Fibroblast of peridontal ligament (primary cell): ENCODE measurements around the gene CA10.

ENCODE experiments used
- DNase-seq: peaks from one replicate; pipeline ENCODE4 v3.0.0-alpha.2; 2010; ENCODE audit errors: extremely low read depth

The CA10 gene

GRCh38 chr17:51647826-51648225, 510.7 kb downstream of the CA10 start:
- DNase-seq, result no peak

- no peak for DNase-seq
Observed at GRCh38 chr17:51647067-51647466, 511.4 kb downstream of the CA10 start.

- DNase-seq, result no peak
Observed at GRCh38 chr17:51646539-51646938, 512.0 kb downstream of the CA10 start.

DNA sequence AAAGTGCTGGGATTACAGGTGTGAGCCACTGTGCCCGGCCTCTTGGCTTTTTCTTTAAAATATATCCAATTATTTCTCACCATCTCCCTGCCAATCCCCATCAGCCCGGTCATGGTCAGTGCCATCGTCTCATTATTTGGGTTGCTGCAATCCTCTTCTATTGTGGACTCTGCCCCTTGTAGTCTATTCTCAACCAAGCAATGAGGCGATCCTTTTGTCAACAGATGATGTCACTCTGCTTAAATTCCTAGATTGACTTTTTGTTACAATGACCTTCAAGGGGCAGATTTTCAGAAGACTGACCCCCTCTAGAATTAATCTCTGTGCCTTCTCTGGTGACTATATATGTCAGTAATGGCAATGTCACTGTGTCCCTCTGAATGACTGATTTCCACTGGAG, 513.5 kb downstream of the CA10 start:
- DNase-seq, result no peak

GRCh38 chr17:51643702-51644490, 514.6 kb downstream of the CA10 start:
- DNase-seq, result no peak

GRCh38 chr17:51642029-51642428, 516.5 kb downstream of the CA10 start:
- no peak for DNase-seq

- no peak for DNase-seq
Observed at GRCh38 chr17:51640108-51640622, 518.3 kb downstream of the CA10 start.

GRCh38 chr17:51638971-51639370, 519.5 kb downstream of the CA10 start:
- no peak for DNase-seq

GRCh38 chr17:51636291-51636690, 522.2 kb downstream of the CA10 start:
- no peak for DNase-seq

GRCh38 chr17:51630101-51630671, 528.3 kb downstream of the CA10 start:
- DNase-seq, result no peak

DNA sequence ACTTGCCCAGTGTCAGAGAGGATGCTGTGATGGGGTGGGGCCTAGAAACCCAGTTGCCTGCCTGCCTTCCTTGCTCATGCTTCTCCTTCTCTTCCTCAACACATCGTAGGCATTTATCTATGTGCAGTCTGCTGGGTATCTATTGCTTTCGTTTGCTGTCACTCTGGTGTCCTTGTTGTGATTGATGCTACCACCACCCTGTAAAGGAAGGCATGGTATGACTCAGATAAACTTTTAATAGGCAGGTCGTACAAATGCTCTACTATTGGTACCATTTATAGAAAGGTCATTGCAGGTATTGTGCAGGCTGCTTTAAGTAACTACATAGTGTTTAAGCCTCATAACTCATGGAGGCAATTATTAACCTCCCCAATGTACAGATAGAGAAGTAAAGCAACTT, 529.3 kb downstream of the CA10 start:
- DNase-seq, result no peak

DNA sequence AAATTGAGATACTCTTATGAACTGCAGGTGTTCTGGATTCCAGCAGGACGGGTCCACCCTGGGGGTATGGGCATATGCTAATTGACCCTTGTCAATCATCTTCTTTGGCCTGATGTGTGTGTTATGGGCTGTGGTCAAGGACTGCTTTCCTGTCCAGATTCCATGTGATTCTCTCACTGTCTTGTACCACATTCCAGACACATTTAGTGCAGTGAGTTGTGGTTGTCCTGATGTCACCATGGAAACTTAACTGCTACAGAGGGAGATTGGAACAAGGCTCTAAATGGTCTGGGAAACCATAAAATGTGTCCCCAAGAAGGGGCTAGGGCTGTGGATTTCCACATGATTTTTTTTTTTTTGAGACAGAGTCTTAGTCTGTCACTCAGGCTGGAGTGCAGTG, 530.7 kb downstream of the CA10 start:
- no peak for DNase-seq

DNA sequence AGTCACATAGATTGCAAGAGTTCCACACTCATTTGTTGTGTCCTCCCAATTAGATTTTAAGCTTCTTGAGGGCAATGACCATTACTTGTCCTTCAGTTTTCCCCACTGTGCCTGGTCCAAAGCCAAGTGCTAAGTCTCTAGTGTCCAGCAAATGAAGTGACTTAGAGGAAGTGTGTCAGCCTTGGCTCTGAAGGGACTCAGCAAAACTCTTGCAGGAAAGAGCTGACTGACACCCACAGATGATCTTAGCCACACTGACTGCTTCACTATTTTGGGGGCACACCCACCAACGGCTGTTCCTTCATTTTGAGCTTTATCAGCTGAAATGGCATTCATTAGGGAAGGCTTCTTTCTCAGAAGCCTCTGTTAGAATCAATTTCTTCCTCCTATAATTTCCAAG, 540.0 kb downstream of the CA10 start:
- no peak for DNase-seq

GRCh38 chr17:51617986-51618385, 540.5 kb downstream of the CA10 start:
- no peak for DNase-seq

GRCh38 chr17:51613255-51613654, 545.3 kb downstream of the CA10 start:
- DNase-seq, result no peak

GRCh38 chr17:51612692-51613091, 545.8 kb downstream of the CA10 start:
- no peak for DNase-seq

DNA sequence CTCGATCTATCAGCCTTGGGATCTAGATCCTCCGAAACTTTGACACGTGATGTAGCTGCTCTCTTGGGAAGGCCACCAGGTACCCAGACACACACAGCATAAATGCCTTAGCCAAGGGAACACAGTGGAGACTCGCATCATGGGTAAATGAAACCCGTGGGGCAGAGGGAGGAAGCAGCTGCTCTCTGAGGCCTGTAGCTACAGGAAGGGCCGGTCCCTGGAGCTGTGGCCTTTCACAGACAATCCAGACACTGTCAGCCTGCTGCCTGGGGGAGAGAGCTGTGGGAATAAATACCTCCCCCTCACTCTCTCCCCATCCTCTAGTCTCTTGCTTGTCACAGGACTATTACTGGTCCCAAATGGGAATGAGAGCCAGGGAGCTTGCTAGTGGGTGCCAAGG, 546.9 kb downstream of the CA10 start:
- no peak for DNase-seq

GRCh38 chr17:51610834-51611233, 547.7 kb downstream of the CA10 start:
- no peak for DNase-seq

DNA sequence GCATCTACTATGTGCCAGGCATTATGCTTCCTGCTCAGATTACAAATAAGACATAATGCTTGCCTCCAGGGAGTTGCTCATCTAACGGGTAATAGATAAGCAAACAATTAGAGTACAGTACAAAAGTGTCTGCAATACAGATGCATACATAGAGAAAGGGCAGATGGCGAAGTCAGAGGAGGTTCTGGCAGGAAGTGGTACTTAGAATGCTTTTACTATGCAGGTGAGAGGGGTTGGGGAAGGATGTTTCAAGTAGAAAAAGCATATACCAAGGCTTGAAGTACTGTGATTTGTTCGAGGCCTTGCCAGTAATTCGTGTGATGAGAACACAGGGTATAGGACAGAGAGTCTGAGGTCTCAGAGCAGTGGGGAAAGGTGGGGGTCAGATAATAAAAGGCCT, 548.4 kb downstream of the CA10 start:
- DNase-seq, result no peak

DNA sequence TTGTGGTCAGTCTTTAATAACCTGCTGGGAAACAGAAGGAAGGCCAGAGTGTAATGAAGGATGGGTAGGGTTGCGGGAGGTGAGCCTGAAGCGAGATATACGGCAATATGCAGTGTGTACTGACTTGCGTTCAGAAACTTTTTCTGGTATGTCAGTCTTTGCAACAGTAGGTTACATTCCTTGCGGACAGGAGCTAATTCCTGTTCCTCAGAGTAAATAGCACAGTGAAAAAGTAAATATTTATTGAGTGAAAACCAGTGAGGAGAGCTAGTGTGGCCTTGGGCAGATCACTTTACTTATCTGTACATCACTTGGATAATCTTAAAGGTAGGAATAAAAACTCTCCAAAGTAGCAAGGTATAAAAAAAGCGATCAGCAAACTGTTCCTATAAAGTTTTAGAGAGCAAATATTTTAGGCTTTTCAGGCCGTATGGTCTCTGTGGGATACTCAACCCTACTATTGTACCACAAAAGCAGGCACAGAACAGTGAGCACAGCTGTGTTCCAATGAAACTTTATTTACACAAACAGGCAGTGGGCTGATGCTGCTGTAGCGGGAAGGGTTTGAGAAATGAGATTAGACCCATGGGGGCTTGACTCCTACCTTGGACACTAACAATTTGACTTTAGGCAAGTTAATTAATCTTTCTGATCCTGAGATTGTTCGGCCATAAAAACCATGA, 550.1 kb downstream of the CA10 start:
- no peak for DNase-seq

DNA sequence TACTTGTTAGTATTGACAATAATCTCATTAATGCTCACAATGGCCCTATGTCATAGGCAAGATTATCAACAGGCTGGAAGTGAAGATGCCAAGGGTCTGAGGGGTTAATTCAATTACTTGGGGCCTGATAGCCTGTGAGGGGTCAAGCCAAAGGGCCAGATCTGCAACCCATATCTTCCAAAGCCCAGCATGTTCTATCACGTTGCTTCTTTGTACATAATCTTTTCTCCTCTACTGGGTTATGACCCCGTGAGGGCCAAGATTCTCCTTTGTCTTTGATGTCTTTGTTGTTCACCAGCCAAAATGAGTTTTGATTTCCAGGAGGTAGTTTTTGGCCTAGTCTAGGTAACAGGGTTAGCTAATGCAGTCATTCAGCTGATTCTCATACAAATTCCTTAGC, 551.0 kb downstream of the CA10 start:
- DNase-seq, result no peak

- DNase-seq, result no peak
Observed at GRCh38 chr17:51604299-51605020, 554.1 kb downstream of the CA10 start.
